ENCODE measurements around the gene EPS8.

The EPS8 gene

DNA sequence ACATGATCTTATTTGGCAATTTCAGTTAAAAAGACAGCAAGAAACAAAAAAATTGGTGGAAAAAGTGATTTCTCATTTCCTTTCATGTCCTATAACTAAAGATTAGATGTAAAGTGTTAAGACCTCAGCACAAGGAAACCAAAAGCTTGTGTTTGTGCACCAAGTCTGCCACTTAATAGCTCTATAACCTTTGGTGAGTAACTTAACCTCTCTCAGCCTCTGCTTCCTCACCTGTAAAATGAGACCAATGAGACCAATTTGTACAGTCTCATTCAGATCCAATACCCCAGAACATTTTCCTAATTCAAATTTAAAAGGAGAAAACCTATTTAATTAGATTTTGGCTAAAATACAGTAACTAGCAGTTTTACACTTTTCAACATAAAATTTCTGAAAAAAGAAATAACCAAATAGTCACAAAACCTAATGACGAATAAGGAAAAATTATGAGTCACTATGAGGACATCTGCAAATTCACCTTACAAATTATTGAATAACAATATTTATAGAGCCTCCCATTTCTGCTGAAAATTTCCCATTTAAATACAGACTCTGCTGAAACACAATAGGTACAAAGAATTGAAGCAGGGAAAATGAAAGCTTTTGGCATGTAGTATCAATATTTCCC lies 71.1 kb downstream of the EPS8 start:
- DNase-seq (ENCODE audit: low spot score), result no peak

- DNase-seq (ENCODE audit: low spot score), result no peak
These were observed 72.6 kb downstream of the EPS8 start for GRCh38 chr12:15716581-15716980.

GRCh38 chr12:15714256-15714655 lies 74.9 kb downstream of the EPS8 start:
- DNase-seq (ENCODE audit: low spot score), result no peak

GRCh38 chr12:15712823-15713660 lies 76.1 kb downstream of the EPS8 start:
- DNase-seq (ENCODE audit: low spot score), result no peak

DNA sequence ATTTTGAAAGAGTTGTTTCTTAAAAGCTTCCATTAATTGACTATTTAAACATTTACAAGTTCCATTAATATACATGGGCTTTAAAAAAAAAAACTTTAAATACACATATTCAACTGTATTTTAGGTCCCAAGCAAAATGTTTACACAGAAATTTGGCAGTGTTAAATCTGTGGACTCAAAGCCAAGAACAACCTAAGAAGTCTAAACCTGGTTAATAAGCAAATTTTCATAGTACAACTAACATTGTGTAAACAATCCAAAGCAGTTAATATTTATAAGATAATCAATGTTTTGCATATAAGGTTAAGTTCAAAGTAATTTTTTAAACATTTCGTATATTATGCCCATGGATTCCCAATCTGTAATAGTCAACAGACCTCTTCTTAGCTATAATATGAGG lies 77.0 kb downstream of the EPS8 start:
- DNase-seq (ENCODE audit: low spot score), result no peak

- DNase-seq (ENCODE audit: low spot score), result no peak
These were observed 78.2 kb downstream of the EPS8 start for GRCh38 chr12:15710860-15711510.

DNA sequence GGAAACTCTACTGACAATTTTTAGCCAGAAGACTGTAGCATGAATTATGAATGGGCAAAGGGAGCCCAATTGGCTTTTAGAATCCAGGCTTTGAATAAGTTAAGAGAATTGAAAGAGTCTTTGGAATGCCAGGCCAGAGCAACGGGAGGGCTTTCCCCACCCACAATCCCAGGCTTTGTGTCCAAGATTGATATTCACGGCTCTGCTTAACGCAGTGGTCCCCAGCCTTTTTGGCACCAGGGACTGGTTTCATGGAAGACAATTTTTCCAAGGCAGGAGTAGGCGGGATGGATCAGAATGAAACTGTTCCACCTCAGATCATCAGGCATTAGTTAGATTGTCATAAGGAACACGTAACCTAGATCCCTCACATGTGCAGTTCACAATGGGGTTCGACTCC lies 79.6 kb downstream of the EPS8 start:
- DNase-seq (ENCODE audit: low spot score), result no peak

DNA sequence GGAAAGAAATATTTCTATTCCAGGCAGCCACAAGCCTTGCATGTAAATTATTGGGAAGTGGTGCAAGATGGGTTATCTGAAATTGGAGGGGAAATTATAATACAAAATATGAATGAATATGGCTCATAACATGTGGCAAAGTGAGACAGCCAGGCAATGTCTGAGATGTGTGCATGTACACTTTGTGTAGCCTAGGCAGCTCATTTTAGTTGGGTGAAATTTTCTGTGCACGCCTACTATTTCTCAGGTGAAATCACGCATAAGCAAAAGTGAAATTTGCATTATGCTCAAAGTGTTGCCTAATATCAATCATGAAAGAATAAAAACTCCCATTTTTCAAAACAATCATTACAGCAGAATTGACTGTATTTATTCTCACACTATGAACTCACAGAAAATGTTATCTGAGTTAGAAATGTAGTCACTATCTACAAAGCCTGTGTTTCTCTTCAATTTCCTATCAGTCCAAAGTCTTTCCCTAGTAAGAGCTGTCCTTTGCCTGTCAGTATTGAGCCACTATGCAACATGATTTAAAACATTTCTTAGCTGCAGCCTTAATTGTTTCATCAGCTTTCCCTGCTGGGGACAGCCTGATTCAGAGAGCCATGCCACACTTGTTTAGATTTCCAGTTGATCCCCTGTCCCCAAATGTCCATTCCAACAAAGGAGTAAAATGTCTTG lies 80.7 kb downstream of the EPS8 start:
- DNase-seq (ENCODE audit: low spot score), result no peak

DNA sequence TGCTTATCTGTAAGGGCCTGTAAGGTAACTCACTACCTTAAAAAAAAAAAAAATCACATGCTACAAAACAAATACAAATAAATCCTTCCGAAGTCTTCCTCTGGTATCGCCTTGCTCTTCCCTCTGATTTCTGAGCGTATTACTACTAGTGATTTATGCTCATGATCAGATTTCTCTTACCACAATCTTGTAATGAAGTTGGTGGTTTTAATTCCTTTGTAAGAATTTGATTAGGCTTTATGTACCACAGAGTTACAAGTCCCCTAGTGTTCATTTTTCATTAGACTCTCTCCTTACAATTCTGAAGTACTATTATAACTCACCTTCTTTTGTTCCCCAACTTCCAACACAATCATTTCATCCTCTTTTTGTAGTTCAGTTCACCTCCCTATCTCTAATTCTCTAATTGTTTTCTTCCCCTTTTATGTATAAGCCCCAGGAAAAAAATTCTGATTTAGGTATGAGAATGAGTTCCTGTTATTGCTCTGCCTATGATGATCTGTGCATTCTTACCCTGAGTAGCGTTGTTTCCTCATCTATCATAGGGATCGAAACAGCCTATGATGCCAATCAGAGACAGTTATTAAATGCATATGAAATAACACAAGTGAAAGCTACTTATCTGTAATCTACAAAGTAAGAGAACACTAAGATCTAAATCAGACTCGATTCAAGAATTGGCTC lies 81.5 kb downstream of the EPS8 start:
- no peak for DNase-seq (ENCODE audit: low spot score)

- DNase-seq (ENCODE audit: low spot score), result no peak
These were observed 83.0 kb downstream of the EPS8 start for GRCh38 chr12:15706010-15706676.

- no peak for DNase-seq (ENCODE audit: low spot score)
These were observed 83.6 kb downstream of the EPS8 start for GRCh38 chr12:15705606-15706005.

GRCh38 chr12:15702276-15702675 lies 86.9 kb downstream of the EPS8 start:
- DNase-seq (ENCODE audit: low spot score), result no peak

- no peak for DNase-seq (ENCODE audit: low spot score)
These were observed 87.5 kb downstream of the EPS8 start for GRCh38 chr12:15701631-15702156.

DNA sequence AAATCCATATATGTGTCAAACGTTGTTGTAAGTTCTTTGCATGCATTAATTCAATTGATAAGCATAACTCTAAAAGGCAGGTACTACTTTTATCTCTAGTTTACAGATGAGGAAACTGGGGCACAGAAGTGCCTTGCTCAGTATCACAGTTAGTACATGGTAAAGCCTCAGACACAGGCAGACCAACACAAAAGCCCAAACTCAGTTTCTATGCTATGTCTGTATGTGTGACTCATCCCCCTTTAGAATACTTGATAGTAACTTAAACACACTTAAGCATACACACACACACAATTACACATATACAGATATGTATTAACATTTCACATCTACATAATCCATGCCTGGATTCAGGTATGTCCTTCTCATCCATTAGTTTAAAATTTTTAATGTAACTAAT lies 88.0 kb downstream of the EPS8 start:
- no peak for DNase-seq (ENCODE audit: low spot score)

DNA sequence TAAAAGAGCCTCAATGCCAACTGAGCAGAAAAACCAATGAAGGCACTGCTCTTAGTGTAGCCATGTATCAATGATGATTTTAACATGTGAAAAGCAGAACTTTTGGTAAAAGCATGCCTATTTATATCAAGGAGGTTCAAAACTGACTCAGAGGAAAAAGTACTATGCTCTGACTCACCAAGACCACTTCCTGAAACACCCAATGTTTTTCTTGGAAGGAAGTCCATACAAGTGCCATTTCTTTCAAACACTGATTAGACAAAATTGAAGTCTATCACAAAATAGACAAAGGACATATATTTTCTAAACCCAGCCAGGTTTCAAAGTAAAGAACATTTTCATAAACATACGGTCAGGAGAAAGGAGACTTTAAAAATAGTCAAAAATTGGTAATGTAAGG lies 88.6 kb downstream of the EPS8 start:
- no peak for DNase-seq (ENCODE audit: low spot score)

GRCh38 chr12:15699886-15700285 lies 89.3 kb downstream of the EPS8 start:
- DNase-seq (ENCODE audit: low spot score), result no peak

GRCh38 chr12:15698377-15698871 lies 90.8 kb downstream of the EPS8 start:
- no peak for DNase-seq (ENCODE audit: low spot score)

- no peak for DNase-seq (ENCODE audit: low spot score)
These were observed 92.0 kb downstream of the EPS8 start for GRCh38 chr12:15697201-15697600.

- no peak for DNase-seq (ENCODE audit: low spot score)
These were observed 95.8 kb downstream of the EPS8 start for GRCh38 chr12:15693228-15693911.

DNA sequence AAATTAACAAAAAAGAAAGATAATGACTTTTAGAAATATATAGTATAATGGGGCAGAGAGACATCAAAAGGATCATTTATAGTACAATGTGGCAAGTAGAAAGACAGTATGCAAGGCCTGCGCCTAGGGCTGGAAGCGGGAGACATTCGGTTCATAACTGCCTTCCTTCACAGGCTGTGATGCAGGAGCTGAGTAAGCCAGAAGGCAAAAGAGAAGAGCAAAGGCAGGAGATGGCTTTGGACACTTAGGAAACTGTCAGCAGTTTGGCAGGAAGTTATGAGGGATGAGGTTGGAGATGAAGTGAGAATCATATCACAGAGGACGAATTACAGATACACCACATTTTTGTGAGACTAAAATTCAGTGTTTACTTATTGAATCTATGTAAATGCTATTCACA lies 97.8 kb downstream of the EPS8 start:
- DNase-seq (ENCODE audit: low spot score), result no peak
